GM15510 (cell line): ENCODE data around the gene MBTD1.
A peak's percentile ranks its signal among the peaks of the same experiment; 100 is the strongest.

Experiments
- POLR2A ChIP-seq: IDR thresholded peaks from 3 replicates; pipeline ENCODE4 v1.6.1; 2011; ENCODE audit warnings: borderline replicate concordance; ENCODE audit not compliant: insufficient read length; ENCODE audit errors: extremely low read depth

MBTD1 gene

GRCh38 chr17:51259564-51260236, at the start of gene MBTD1:
Gene MBTD1 (minus strand): TSS chr17:51260049. CDS start chr17:51225161, 34,888 bp downstream.
- TF ChIP-seq POLR2A: peak; percentile 33

GRCh38 chr17:51305182-51305581, 45.3 kb upstream of the MBTD1 start:
- TF ChIP-seq POLR2A: no peak

DNA sequence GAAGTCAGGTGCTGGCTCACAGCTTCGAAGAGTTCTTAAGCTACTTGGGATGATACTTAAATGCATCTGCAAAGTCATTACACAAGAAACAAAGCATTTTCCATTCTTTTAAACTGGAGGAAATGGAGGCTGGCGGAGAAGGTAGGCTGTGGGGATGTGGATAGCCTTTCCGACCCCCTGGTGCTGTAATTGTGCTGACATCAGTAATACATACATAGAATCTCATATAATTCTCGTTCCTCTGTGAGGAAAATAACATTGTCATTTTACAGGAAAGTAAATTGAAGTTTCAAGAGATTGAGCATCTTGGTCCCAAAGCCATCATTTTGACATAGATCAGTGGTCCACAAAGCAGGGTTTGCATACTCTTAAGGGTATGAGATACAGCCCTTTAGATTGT, 40.0 kb upstream of the MBTD1 start:
- no peak for TF ChIP-seq POLR2A

DNA sequence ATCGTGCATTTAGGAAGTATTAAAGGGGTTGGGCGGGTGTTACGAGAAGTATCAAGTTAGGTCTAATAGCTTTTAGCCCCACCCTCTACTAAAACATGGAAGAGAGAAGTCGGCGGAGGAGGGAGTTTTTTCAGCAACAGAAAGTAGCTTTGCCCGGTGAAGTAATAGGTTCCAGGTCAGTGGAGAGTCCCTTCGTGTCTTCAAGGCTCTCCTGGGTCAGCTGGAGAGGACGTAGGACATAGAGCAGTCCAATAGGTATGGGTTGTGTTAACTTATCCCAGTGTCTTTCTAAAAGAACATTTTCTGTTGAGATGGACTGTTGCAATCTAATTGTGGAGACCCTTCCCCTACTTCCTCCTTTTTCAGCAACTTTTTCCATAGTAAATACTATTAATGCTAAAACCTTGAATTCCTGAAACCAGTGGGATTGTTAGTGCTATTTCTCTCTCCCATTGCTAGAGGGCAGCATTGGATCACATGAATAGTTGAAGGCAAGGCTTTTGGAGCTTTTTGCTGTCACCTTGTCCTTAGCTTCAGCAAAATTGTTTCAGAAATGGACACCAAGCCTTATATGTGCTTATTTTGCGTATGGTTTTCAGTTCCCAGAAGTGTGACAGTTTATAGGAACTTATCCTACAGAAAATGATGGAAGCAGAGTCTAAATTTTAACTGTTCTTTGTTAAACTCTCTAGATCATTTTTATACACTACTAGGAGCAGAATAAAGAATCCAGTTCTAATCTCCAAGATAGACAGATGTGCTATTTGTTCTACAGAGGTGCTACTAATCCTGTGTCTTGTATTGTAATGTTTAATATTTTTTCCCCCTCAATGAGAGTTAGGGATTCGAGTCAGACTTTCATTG, 38.9 kb upstream of the MBTD1 start:
- no peak for TF ChIP-seq POLR2A

GRCh38 chr17:51289696-51290111, 29.9 kb upstream of the MBTD1 start:
- no peak for TF ChIP-seq POLR2A

DNA sequence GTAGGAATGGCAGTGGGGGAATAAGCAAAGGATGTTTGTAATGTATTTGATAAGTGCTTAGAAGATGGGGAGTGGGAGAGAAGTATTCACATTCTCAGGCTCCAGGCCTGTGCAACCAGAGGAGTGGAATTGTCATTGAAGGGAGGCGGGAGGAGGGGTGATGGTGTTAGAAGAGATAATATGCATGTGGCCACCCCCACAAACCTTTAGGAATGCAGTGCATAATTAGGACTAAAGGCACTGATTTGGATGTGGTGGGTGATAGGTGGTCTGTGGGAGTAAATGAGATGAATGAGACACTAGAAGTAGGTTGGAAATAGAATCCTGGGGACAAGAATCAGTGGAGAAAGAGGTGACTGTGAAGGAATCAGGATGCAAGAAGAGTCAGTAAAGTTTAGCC, 27.6 kb upstream of the MBTD1 start:
- no peak for TF ChIP-seq POLR2A

- no peak for TF ChIP-seq POLR2A
These were observed 19.3 kb upstream of the MBTD1 start for GRCh38 chr17:51279183-51279582.

DNA sequence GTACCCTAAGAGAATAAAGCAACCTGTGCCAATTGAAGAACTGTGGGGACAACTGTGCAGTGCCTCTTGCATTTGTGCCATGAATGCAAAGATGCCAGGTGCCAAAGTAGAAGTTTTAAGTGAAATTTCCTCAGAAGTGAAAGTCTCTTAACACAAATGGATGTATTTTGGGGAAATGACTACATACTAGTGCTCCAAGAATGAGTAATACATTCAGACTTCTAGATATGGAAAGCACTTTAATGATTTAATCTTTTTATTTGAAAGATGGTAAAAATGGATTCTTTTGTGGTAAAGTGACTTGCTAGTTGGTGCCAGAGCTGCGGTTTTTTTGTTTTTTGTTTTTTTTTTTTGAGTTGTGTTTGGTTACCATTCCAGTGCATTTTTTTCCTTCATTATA, 15.5 kb upstream of the MBTD1 start:
- no peak for TF ChIP-seq POLR2A

DNA sequence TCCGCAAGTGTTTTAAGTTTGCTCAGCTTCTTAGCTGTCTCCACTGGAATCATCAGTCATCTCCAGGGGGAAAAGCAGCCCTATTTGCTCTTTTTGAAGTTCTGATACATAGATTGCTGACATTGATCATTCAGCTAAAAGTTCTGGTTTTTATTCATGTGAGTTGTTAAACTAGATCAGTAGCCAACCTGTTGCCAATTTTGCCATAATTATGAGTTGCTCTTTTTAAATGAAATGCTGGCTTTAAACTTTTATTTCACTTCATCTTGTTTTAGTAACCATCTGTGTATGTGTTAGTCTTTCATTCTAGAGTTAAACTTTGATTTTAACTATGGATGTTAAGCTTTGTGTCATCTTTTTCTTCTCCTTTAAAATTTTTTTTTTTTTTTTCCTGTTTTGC, 13.0 kb upstream of the MBTD1 start:
- TF ChIP-seq POLR2A: no peak

DNA sequence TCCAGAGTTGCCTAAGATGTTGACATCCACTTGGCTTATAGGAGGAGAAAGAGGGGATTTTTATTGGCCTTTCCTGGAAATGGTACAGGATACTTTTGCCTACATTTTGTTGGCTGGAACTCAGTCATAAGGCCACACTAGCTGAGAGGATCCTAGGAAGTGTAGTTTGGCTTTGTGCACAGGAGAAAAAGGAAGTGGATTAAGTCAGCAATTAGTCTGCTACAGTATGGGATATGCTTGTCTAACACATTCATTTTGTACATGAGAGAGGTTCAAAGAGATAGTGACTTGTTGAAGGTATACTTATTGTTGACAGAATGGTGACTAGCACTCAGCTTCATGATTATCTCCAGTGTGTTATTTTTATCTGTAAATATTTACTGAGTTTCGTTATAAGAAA, 10.8 kb upstream of the MBTD1 start:
- no peak for TF ChIP-seq POLR2A

DNA sequence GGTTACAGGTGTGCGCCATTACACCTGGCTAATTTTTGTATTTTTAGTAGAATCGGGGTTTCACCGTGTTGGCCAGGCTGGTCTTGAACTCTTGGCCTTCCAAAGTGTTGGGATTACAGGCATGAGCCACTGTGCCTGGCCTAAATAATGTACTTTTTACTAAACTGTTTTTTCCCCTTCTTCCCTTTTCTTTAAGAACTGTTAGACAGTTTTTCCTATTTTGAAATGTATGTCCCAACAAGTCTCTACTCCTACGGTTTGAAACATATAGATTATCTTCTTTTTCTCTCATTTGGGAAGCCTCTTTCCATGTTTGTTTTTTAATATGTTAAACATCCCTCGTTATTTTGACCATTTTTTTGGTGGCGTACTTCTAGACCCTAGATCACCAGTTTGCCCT, 10.1 kb upstream of the MBTD1 start:
- TF ChIP-seq POLR2A: no peak

DNA sequence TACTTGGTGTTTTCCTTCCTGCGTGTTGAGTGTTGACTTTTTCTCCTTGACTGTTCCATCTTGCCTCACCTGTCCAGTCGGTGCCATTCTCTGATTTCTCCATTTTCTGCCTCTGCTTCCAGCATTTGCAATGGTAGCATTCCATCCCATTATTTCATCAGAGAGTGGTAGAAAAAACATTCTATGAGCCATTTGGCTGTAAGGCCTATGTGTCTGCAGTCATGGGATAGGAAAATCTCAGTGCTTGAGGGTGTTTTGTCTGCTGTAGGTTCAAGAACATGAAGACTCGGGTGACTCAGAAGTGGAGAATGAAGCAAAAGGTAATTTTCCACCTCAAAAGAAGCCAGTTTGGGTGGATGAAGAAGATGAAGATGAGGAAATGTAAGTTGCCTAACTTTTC, 3.2 kb upstream of the MBTD1 start:
- TF ChIP-seq POLR2A: no peak

DNA sequence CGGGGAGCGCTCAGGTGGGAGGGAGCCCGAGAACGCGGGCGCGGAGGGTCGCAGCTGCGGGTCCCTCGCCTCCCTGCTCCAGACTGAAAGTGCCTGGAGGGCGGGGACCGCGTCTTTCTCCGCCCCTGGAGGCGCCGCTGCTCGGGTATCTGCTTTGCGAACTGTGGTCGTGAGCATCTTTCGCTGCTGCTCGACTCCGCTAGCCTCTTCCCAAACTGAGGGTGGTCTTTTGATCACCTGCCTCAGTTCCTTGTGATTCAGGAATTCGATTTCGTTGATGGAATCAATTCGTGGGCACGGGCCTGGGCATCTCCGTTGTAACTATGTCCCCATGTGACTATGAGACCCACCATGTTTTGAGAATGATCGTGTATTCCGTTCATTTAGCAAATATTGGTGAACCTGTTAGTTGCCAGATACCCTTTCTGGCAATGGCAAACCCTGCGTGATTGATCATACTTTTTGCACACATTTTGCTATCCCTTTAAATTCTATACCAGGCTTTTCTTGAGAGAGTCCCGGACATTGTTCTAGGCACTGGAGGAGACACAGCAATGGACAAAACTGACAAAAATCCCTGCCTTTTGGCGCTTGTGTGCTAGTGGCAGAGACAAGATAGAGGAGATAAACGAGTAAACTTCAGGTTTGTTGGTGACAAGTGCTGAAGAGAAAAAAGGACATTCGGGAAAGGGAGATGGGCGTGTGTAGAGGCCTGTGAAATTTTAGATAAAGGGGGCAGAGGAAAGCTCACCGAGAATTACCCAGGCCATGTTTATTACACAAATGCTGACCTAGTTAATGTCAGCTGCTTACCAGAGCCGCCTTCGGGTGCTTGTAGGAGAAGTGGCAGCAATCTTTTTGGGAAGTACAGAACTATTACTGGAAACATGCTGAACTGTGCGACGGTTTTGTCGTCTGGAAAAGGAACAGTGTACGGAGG, 1.4 kb upstream of the MBTD1 start:
- TF ChIP-seq POLR2A: no peak

GRCh38 chr17:51260237-51261023, 581 bp upstream of the MBTD1 start, which contains the start of gene UTP18:
Gene UTP18 (plus strand): TSS chr17:51260546. CDS start chr17:51260585, 39 bp downstream.
- peak; percentile 72 for TF ChIP-seq POLR2A

DNA sequence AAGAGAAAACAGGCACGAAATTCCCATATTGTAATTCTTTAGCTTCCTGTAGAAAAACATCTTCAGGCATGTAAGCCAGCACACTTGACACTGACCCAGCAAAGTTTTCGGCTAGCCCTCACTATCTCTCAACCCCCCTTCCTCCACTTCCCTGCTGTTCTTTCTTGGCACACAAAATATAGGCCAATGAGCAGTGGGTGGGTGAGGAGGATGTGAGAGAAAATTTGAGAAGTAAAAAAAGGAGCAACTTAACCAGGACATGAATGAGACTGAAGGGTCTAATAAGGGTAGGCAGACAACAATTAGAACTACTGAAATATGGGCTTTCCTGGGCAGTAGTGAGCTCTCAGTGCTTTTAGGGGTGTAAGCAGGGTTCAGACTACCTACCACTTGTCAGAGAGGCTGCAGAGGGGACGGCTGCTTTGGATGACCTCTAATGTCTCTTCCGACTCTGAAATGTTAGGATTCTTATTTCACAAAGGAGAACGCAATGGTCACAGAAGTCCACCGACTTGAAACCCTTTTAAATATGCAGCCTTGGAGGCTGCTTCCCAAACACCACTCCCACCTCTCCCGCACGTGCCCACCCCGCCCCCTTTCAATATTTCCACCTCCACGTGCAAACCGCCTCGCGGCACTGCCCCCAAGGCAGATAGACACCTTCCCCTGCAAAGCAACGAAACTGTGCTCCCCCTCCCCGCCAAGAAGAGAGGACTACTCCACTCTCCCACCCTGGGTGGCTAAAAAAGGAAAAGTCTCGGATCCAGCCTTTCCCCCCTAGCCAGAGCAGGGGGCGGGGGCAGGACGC, 889 bp downstream of the MBTD1 start:
- TF ChIP-seq POLR2A: no peak
